CMK (cell line): ENCODE measurements around the gene PEX11B.

Experiments used
- DNase-seq: peaks from one replicate; pipeline ENCODE4 v3.0.0-alpha.2; 2010; ENCODE audit warnings: low read depth

PEX11B gene

DNA sequence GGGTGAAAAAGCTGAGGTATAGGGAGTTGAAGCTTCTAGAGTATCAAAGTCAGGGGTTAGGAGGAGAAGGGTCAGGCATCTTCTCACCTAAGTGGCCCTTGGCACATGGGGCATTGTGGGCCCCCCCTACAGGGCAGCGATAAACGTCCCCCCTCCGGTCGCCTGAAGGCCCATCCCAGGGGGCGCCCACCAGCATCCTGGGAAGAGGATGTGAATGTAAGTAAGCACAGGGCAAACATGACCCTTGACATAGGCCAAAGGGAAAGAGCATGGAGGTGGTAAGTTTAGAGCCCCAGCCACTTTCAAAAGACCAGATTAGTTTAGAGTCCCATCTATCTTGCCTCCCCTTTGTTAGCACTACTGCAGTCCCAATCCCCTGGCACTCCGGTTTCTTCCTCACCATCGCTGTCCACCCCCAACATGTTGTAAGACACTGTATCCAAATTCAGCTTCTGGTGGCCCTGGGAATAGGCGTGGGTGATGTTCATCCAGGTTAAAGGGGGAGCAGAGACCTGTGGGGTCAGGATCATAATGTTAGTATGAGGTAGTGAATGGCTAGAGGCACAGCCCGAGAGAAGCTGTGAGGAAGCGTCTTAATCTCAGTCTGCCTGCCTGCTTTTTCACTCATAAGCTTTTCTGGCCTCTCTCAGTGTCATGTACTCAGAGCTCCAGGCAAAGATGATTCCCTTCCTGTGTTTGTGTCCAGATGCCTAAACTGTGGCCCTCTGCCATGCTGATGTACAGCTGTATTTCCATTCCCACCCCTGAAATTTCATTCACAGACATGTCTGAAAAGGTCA, 11.4 kb downstream of the PEX11B start:
- DNase-seq = no peak

DNA sequence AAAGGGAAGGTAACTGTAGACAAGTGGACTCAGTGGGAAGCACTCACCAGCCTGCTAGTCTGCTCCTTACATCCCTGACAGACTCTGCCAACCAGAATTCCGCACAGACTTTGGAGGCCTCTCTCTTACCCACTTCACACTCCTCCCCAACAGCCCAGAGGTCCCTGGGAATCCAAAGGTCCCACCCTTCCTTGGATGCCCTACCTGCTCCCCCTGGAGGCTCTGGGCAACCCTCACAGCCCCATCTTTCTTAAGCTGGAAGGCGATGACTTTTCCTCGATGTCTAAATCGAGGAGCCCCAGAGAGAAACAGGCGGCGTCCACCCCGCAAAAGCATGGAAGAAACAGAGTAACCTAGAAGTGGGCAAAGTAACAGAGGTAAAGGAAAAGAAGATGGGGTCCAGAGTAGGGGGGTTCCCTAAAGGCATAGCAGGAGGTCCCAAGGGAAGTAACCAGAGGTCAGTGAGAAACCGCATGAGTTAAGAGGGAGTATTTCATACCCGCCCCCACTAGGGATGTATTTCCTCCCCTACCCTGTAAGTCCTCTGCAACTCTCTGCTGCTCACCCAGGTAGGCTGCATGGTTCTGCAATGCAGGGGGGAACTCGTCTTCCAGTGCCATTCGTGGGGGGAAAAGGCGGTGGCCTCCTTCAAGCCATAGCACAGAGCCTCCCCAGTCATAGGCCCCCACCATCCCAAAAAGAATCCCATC, 17.1 kb downstream of the PEX11B start:
- DNase-seq = no peak

DNA sequence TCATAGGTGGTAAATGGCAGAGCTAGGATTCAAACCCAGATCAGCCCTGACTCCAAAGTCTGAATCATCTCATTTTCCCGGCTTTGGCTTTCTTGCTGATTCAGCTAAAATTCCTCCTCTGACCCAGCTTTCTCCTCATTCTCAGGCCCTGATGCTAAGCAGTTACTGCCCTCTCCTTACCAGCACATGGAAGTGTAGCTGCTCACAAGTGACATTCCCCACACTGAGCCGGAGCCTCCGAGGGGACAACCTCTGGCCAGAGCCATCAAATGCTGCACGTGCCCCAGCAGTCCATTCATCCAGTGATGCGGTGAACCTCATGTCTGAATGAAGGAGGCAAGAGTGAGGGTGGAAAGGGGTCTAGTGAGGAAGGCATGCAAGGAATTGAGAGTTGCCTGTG, 19.8 kb downstream of the PEX11B start:
- DNase-seq = no peak

GRCh38 chr1:145897969-145898368, 20.5 kb downstream of the PEX11B start:
- no peak for DNase-seq

DNA sequence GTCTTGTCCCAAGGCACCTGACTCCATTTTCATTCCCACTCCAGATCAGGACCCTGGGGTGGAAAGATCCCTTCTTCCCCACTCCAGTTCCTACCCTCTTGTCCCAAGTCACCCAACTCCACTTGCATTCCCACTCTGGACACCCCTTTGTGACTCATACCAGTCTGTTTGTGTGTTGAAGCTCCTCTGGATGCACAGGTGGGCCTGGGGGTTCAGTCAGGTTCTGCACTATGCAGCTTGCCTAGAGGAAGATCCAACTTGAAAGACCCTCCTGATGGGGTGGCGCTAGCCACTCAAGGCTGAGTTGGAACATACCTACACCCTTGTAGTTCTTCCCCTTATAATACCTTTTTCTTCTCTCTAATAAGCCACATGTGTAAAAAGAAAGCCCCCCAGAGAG, 23.0 kb downstream of the PEX11B start:
- DNase-seq = no peak

- no peak for DNase-seq
Observed at GRCh38 chr1:145893306-145894055, 25.0 kb downstream of the PEX11B start.

- DNase-seq = no peak
Observed at GRCh38 chr1:145892486-145893087, 25.9 kb downstream of the PEX11B start.

- DNase-seq = peak; percentile 49
Observed at GRCh38 chr1:145891587-145892485, 26.7 kb downstream of the PEX11B start.

DNA sequence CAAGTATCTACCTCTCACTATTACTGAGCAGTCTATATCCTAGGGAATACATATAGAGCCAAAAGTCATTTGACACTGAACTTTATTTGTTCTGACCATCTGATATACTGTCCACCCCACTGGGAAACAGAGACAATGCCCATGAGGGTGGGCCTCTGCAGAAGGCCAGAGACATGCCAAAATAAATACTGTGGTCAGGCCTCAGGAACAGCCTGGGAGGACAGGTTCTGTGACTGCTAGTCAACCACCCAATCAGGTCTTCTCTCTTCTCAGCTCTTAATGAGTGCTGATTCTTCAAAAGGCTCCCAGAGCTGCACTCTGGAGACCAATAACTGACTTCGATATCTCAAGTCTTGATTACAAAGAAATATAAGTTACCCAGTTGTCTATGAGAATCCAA, 27.4 kb downstream of the PEX11B start:
- DNase-seq = no peak

DNA sequence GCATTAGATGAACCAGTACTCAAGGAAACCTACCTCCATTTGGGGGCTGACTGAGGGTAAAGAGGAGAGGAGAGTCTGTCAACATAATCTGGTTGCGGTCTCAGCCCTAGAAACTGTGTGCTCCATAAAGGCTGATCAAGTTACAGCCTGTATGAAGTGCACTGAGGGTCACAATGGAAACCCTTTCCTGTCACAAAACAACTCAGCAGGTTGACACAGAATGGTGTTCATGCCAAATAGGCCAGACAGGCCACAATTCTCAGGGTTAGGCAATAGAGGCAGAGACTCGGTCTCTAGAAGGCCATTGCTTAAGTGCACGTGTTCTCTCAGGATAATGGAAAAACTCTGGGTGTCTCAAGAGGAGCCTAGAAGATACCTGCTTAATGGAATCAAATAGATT, 28.8 kb downstream of the PEX11B start:
- DNase-seq = no peak

DNA sequence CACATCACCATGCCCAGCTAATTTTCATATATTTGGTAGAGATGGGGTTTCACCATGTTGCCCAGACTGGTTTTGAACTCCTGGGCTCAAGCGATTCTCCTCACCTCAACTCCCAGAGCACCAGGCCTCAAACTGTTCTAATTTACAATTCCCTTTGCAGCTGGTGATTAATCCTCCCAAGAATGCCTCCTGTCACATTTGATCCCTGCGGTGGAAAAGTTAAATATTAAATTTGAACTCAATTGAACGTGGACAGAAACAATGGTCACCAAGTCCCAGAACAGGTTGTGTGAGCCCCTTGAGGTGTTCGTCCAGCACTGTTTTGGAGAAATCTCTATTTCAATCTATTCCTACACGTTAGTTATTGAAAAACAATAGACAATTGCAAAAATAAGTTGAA, 30.9 kb downstream of the PEX11B start:
- DNase-seq = no peak

DNA sequence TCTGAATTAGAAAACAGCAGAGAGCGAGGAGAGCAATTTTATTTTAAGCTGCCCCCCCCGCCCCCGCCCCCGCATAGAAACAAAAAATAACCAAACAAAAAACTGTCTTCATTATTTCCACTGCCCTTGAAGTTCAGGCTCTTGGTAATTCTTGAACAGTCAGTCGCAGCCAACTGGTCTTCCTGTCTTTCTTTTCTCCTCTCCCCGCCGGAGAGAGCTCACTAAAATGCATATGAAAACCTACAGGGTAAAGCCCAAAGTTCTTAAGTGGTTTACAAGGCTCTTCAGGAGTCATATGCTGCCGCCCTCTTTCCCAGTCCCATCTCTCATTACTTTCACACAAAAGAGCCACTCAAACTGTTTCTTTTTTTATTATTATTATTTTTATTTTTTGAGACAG, 31.7 kb downstream of the PEX11B start:
- DNase-seq = no peak

- DNase-seq = no peak
Observed at GRCh38 chr1:145886390-145886789, 32.1 kb downstream of the PEX11B start.

GRCh38 chr1:145885738-145886287, 32.7 kb downstream of the PEX11B start, which contains the start of gene ANKRD35:
Gene ANKRD35, minus strand, starts transcription at chr1:145885866. Its CDS starts 108 bp downstream, at chr1:145885758.
- no peak for DNase-seq

GRCh38 chr1:145884675-145885074, 33.8 kb downstream of the PEX11B start:
- DNase-seq = no peak

DNA sequence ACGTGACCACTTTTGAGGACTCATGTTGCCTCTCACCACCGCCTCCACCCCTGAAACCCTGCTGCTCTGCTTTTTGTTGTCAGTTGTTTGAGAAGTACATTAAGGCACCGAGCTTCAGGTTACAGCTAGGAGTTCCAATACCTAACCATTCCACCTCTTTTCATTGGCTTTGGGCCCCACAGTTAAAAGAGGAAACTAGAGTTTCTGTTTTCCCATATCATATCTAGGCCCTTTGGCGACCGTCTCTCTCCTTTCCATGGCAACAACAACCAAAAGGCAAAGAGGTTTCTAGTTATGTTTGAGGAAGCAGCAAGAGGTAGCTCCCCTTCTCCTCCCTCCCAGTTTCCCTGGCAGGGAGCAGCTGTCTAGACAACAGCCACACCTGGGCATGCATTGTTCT, 38.7 kb downstream of the PEX11B start:
- DNase-seq = no peak

DNA sequence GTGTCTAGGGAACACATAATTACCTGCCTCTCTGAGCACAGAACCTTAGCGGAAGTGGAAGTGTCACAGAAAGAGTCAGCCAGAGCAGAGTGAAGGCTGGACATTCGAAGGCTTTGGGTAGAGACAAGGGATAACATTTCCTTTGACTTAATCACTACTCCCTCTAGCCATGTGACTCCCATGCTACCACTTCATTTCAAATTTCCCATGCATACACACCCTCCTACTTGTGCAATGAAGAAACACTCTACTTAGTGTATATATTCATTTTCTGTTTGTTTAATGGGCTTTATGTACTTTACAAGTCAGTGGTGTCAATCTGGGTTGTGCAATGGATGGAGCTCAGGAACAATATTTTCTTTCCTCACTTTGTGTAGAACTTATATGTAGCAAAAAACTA, 39.8 kb downstream of the PEX11B start:
- no peak for DNase-seq

GRCh38 chr1:145877923-145878486, 40.5 kb downstream of the PEX11B start:
- no peak for DNase-seq

- DNase-seq = no peak
Observed at GRCh38 chr1:145874646-145875045, 43.9 kb downstream of the PEX11B start.
